ENCODE results near the gene OLIG1.

OLIG1 gene

GRCh38 chr21:33096426-33096825 lies 26.5 kb downstream of the OLIG1 start:
- no peak overlapping the region for H3K27ac Mint-ChIP-seq
- peaks cover 45% of the 10 kb centered on the region for H3K27me3 Mint-ChIP-seq (ENCODE audit: low read depth)
- H3K9me3 Mint-ChIP-seq: no peaks in the 10 kb centered on the region
- TF ChIP-seq CTCF (IDR thresholded peaks at IDR 0.05; ENCODE audit: unreplicated experiment in 3 of 3): no peak
- H3K4me3 Mint-ChIP-seq: no peak overlapping the region
- H3K4me1 Mint-ChIP-seq: no peaks in the 10 kb centered on the region
- no peaks in the 10 kb centered on the region for H3K36me3 Mint-ChIP-seq (ENCODE audit: low read depth)

GRCh38 chr21:33099131-33099530 lies 29.2 kb downstream of the OLIG1 start:
- Mint-ChIP-seq H3K36me3 (ENCODE audit: low read depth) (no peaks in the 10 kb centered on the region), H3K27ac (no peak overlapping the region), H3K4me1 (no peaks in the 10 kb centered on the region), H3K27me3 (ENCODE audit: low read depth) (peaks cover 70% of the 10 kb centered on the region), H3K4me3 (no peak overlapping the region), H3K9me3 (no peaks in the 10 kb centered on the region)
- TF ChIP-seq CTCF (IDR thresholded peaks at IDR 0.05; ENCODE audit: unreplicated experiment in 3 of 3): no peak

- Mint-ChIP-seq H3K9me3 (peaks cover 8% of the 10 kb centered on the region), H3K27ac (no peak overlapping the region), H3K4me1 (no peaks in the 10 kb centered on the region), H3K4me3 (no peak overlapping the region), H3K36me3 (ENCODE audit: low read depth) (no peaks in the 10 kb centered on the region), H3K27me3 (ENCODE audit: low read depth) (peaks cover 76% of the 10 kb centered on the region)
- no peak for TF ChIP-seq CTCF (IDR thresholded peaks at IDR 0.05; ENCODE audit: unreplicated experiment in 3 of 3)
These were observed 31.5 kb downstream of the OLIG1 start for GRCh38 chr21:33101300-33101911.

- H3K4me1 Mint-ChIP-seq: peaks cover 5% of the 10 kb centered on the region
- peaks cover 8% of the 10 kb centered on the region for H3K9me3 Mint-ChIP-seq
- H3K27ac Mint-ChIP-seq: no peak overlapping the region
- no peak for TF ChIP-seq CTCF (IDR thresholded peaks at IDR 0.05; ENCODE audit: unreplicated experiment in 3 of 3)
- H3K27me3 Mint-ChIP-seq (ENCODE audit: low read depth): peaks cover 85% of the 10 kb centered on the region
- no peaks in the 10 kb centered on the region for H3K36me3 Mint-ChIP-seq (ENCODE audit: low read depth)
- no peak overlapping the region for H3K4me3 Mint-ChIP-seq
These were observed 35.1 kb downstream of the OLIG1 start for GRCh38 chr21:33105088-33105487.

- Mint-ChIP-seq H3K27ac (no peak overlapping the region), H3K27me3 (ENCODE audit: low read depth) (peaks cover 92% of the 10 kb centered on the region), H3K4me1 (peaks cover 19% of the 10 kb centered on the region), H3K36me3 (ENCODE audit: low read depth) (peaks cover 3% of the 10 kb centered on the region), H3K4me3 (no peak overlapping the region), H3K9me3 (peaks cover 8% of the 10 kb centered on the region)
- no peak for TF ChIP-seq CTCF (IDR thresholded peaks at IDR 0.05; ENCODE audit: unreplicated experiment in 3 of 3)
These were observed 38.3 kb downstream of the OLIG1 start for GRCh38 chr21:33108228-33108627.
